ENCODE results near the gene PPP1R9B. TPM values are rescaled to one million over a fixed set of nuclear protein-coding genes. Genes with fewer than 3 reads are reported as not detected.

PPP1R9B gene
- total and polyA plus RNA-seq, 2 donors (not counting 1 experiment from before 2014, with no cell fraction given) = 80.7 to 220 TPM

DNA sequence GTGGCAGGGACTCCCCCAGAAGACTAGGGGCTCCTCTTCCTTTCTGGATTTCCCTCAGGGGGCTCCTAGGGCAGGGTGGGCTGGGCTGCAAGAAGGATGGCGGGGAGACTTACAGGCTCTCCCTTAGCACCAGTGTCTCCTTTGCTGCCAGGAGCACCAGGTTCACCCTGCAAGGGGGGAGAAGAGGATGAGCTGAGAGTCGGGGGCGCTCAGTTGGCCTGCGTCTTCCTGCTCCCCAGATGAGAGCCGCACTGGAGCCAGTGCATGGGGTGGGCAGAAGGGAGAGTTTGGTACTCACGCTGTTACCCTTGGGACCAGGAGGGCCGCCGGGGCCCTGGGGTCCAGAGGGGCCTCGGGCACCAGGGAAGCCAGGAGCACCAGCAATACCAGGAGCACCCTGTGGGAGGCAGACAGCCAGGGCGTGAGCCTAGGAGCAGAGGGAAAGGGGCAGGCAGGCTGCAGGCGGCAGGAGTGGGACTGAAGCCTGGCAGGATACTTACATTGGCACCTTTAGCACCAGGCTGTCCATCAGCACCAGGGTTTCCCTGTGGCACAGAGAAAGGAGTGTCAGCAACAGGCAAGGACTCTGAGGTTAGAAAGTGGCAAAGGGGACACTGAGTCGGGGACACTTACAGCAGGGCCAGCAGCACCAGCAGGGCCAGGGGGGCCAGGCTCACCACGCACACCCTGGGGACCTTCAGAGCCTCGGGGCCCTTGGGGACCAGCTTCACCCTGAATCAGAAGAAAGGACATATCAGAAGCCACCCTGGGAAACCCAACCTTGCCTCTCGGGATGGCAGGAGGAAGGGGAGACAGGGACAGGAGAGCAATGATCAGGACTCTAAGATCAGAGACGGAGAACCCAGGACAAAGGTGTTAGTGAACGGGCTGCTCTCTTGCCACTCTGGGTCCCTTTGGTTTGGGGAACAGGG, 44.7 kb upstream of the PPP1R9B start:
- Histone ChIP-seq H3K36me3 (replicated peaks in 1 of 2; ENCODE audit: control extremely low read depth in 1 of 2, control insufficient read depth in 1 of 2, extremely low read depth in 1 of 2, insufficient read depth in 2 of 2, low read length in 1 of 2) (no peaks in the 10 kb centered on the region), H3K9ac (ENCODE audit: low read length) (no peak overlapping the region), H2AFZ (ENCODE audit: insufficient read depth, low read depth, low read length, poor library complexity, severe bottlenecking) (no peak overlapping the region), H3K4me1 (ENCODE audit: control insufficient read depth in 2 of 2, insufficient read depth in 2 of 2, low read length in 2 of 2) (peaks cover 19 to 20% of the 10 kb centered on the region in 2 donors), H3K27ac (ENCODE audit: low read length in 2 of 2) (no peak overlapping the region), H3K79me2 (ENCODE audit: control insufficient read depth, insufficient read depth, low read length) (no peaks in the 10 kb centered on the region), H4K20me1 (ENCODE audit: control insufficient read depth, insufficient read depth, low read length, poor library complexity, severe bottlenecking) (no peaks in the 10 kb centered on the region), H3K4me2 (replicated peaks; ENCODE audit: low read depth, low read length, poor library complexity, severe bottlenecking) (no peak overlapping the region), H3K27me3 (replicated peaks in 1 of 4; ENCODE audit: control extremely low read depth in 1 of 4, control insufficient read depth in 3 of 4, insufficient read depth in 4 of 4, low read length in 3 of 4) (peaks cover 0 to 14% (median 2%) of the 10 kb centered on the region in 4 experiments), H3K4me3 (ENCODE audit: control extremely low read depth in 1 of 5, extremely low read depth in 1 of 5, insufficient read depth in 1 of 5, low read depth in 2 of 5, low read length in 4 of 5) (no peak overlapping the region), H3K9me3 (ENCODE audit: control extremely low read depth in 1 of 3, control insufficient read depth in 2 of 3, insufficient read depth in 1 of 3, low read length in 2 of 3) (peaks cover 0 to 3% (median 0%) of the 10 kb centered on the region in 3 donors)
- CTCF ChIA-PET = interaction anchor here (0.8 to 2.2 kb wide), 4 partner anchors 9 to 100 kb away, joined by 3 to 8 read pairs (median 4); no protein-coding TSS in a partner anchor
- Mint-ChIP-seq H3K4me1 (peaks cover 25% of the 10 kb centered on the region), H3K4me3 (no peak overlapping the region), H3K27ac (no peak overlapping the region), H3K27me3 (peaks cover 9% of the 10 kb centered on the region), H3K9me3 (ENCODE audit: insufficient read depth) (no peaks in the 10 kb centered on the region)
- DNase-seq (no peak), ATAC-seq (ENCODE audit: low read depth) (no peak)
- POLR2A ChIA-PET = interaction anchor here (0.6 kb wide), 1 partner anchor 18 kb away, joined by 3 read pairs; no protein-coding TSS in a partner anchor
- TF ChIP-seq, protein P1, sequence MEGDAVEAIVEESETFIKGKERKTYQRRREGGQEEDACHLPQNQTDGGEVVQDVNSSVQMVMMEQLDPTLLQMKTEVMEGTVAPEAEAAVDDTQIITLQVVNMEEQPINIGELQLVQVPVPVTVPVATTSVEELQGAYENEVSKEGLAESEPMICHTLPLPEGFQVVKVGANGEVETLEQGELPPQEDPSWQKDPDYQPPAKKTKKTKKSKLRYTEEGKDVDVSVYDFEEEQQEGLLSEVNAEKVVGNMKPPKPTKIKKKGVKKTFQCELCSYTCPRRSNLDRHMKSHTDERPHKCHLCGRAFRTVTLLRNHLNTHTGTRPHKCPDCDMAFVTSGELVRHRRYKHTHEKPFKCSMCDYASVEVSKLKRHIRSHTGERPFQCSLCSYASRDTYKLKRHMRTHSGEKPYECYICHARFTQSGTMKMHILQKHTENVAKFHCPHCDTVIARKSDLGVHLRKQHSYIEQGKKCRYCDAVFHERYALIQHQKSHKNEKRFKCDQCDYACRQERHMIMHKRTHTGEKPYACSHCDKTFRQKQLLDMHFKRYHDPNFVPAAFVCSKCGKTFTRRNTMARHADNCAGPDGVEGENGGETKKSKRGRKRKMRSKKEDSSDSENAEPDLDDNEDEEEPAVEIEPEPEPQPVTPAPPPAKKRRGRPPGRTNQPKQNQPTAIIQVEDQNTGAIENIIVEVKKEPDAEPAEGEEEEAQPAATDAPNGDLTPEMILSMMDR (IDR thresholded peaks at IDR 0.05) = no peak
- no peak for TF ChIP-seq EZH2 (IDR thresholded peaks at IDR 0.05; ENCODE audit: borderline replicate concordance, insufficient read depth, low read depth, low read length, poor library complexity, severe bottlenecking)
- intact Hi-C loops (cut with micrococcal nuclease) = no loop called here
- 87% methylated on average over 16 of the region's 17 CpGs for WGBS (ENCODE audit: insufficient coverage)
